Measurements from ENCODE around the gene SSBP3. TPM values are rescaled to one million over a fixed set of nuclear protein-coding genes. Genes with fewer than 3 reads are reported as not detected.

Gene SSBP3
- total and polyA plus RNA-seq, 2 of the 13 experiments (the other 11 are each of a cell fraction or from before 2014, with no cell fraction given): 8.5 to 17.6 TPM

- TF ChIP-seq CHD4 (IDR thresholded peaks at IDR 0.05; ENCODE audit: borderline replicate concordance, low read length) (no peak), CREM (IDR thresholded peaks at IDR 0.05) (no peak), CREM (CRISPR knock-in tag; IDR thresholded peaks at IDR 0.05) (no peak), AHDC1 (CRISPR knock-in tag; IDR thresholded peaks at IDR 0.05; ENCODE audit: borderline replicate concordance) (no peak), LCORL (IDR thresholded peaks at IDR 0.05) (no peak), LCORL (CRISPR knock-in tag; IDR thresholded peaks at IDR 0.05) (no peak), ZNF687 (CRISPR knock-in tag; IDR thresholded peaks at IDR 0.05) (peak; percentile 46; the same call in 1 of the 2 replicates), PATZ1 (CRISPR knock-in tag; IDR thresholded peaks at IDR 0.05) (peak; percentile 80), ZBTB25 (CRISPR knock-in tag; IDR thresholded peaks at IDR 0.05) (no peak), ELK4 (CRISPR knock-in tag; IDR thresholded peaks at IDR 0.05; ENCODE audit: borderline replicate concordance) (no peak), GABPB1 (CRISPR knock-in tag; IDR thresholded peaks at IDR 0.05) (0 out of 2 replicates have a peak, but pooled peaks have one; percentile 42), SRY (CRISPR knock-in tag; IDR thresholded peaks at IDR 0.05) (0 out of 2 replicates have a peak, but pooled peaks have one; percentile 29)
Measured at GRCh38 chr1:54406339-54407153, at the start of gene SSBP3 (continued).
